ENCODE data around the gene SHROOM2. TPM values are rescaled to one million over a fixed set of nuclear protein-coding genes. Genes with fewer than 3 reads are reported as not detected.

SHROOM2 gene
- total and polyA plus RNA-seq, 9 donors = 7.6 to 16.8 (median 11.7) TPM

DNA sequence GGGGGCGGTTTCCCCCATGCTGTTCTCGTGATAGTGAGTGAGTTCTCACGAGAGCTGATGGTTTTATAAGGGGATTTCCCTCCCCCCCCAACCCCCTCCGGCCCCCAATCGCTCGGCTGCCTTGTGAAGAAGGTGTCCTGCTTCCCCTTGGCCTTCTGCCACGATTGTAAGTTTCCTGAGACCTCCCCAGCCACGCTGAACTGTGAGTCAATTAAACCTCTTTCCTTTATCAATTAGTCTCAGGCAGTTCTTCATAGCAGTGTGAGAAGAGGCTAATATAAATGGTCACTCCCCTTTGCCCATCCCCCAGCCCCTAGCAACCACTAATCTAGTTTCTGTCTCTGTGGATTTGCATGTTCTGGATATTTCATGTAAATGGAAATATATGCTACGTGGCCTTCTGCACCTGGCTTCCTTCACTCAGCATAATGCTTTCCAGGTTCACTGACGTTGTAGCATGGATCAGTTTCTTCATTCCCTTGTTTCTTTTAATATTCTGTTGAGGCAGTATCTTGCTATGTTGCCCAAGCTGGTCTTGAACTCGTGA is 37.0 kb upstream of the SHROOM2 start:
- no peak for DNase-seq
- no peak overlapping the region for H3K4me3 ChIP-seq
- 58 to 61% (median 59%) methylated on average over 11 of the region's 11 CpGs for WGBS, 3 donors
- no peak overlapping the region for H3K27ac ChIP-seq
- H3K27me3 ChIP-seq = no peaks in the 10 kb centered on the region
- H3K36me3 ChIP-seq = no peaks in the 10 kb centered on the region
- intact Hi-C loops (cut with DNase I) = no loop called here
- no peak for TF ChIP-seq EP300 (IDR thresholded peaks at IDR 0.05)
- TF ChIP-seq, protein P1, sequence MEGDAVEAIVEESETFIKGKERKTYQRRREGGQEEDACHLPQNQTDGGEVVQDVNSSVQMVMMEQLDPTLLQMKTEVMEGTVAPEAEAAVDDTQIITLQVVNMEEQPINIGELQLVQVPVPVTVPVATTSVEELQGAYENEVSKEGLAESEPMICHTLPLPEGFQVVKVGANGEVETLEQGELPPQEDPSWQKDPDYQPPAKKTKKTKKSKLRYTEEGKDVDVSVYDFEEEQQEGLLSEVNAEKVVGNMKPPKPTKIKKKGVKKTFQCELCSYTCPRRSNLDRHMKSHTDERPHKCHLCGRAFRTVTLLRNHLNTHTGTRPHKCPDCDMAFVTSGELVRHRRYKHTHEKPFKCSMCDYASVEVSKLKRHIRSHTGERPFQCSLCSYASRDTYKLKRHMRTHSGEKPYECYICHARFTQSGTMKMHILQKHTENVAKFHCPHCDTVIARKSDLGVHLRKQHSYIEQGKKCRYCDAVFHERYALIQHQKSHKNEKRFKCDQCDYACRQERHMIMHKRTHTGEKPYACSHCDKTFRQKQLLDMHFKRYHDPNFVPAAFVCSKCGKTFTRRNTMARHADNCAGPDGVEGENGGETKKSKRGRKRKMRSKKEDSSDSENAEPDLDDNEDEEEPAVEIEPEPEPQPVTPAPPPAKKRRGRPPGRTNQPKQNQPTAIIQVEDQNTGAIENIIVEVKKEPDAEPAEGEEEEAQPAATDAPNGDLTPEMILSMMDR (IDR thresholded peaks at IDR 0.05) = no peak
- no peak for TF ChIP-seq POLR2A (IDR thresholded peaks at IDR 0.05)
- no peaks in the 10 kb centered on the region for H3K9me3 ChIP-seq
- no peaks in the 10 kb centered on the region for H3K4me1 ChIP-seq (ENCODE audit: insufficient read depth)

GRCh38 chrX:9757366-9757765 is 28.9 kb upstream of the SHROOM2 start:
- Histone ChIP-seq H3K36me3 (no peaks in the 10 kb centered on the region), H3K27ac (no peak overlapping the region), H3K4me1 (ENCODE audit: insufficient read depth) (no peaks in the 10 kb centered on the region), H3K4me3 (no peak overlapping the region), H3K9me3 (no peaks in the 10 kb centered on the region), H3K27me3 (no peaks in the 10 kb centered on the region)
- intact Hi-C loops (cut with DNase I) = no loop called here
- 89 to 91% (median 89%) methylated on average over 7 of the region's 7 CpGs for WGBS, 3 donors
- no peak for DNase-seq
- TF ChIP-seq POLR2A (IDR thresholded peaks at IDR 0.05) = no peak

DNA sequence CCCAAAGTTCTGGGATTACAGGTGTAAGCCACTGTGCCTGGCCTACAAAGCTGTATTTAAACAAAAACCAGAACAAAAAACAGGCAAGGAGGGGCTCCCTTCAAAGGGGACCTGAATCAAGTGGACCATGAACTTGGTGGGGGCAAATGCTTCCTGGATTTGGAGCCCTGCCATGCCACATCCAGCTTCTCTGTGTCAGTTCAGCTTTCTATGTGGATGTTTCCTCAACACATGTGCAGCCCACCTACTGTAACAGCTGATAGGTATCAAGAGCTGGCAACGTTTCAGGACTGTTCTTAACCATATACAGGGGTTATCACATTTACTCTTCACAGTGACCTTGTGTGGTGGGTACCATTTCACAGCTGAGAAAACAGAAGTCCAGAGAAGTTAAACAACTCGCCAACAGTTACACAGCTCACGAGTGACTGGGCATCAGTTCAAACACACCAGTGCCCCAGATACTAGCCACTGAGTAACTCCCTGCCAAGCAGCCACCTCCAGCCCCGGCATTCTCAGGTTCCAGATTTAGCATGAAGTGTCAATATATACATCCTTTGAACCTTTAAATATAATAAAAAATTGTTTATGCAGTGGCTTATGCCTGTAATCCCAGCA is 28.1 kb upstream of the SHROOM2 start:
- Histone ChIP-seq H3K4me1 (ENCODE audit: insufficient read depth) (no peaks in the 10 kb centered on the region), H3K27me3 (no peaks in the 10 kb centered on the region), H3K4me3 (no peak overlapping the region), H3K27ac (no peak overlapping the region), H3K9me3 (no peaks in the 10 kb centered on the region), H3K36me3 (no peaks in the 10 kb centered on the region)
- no peak for DNase-seq
- intact Hi-C loops (cut with DNase I) = no loop called here
- no peak for TF ChIP-seq EP300 (IDR thresholded peaks at IDR 0.05)
- no peak for TF ChIP-seq POLR2A (IDR thresholded peaks at IDR 0.05)
- TF ChIP-seq, protein P1 (IDR thresholded peaks at IDR 0.05) = no peak
- WGBS, 3 donors = 37 to 58% (median 48%) methylated on average over 4 of the region's 4 CpGs

GRCh38 chrX:9759337-9759736 is 26.9 kb upstream of the SHROOM2 start:
- H3K27ac ChIP-seq = no peak overlapping the region
- no peaks in the 10 kb centered on the region for H3K36me3 ChIP-seq
- H3K4me1 ChIP-seq (ENCODE audit: insufficient read depth) = no peaks in the 10 kb centered on the region
- 70 to 79% (median 76%) methylated on average over 8 of the region's 8 CpGs for WGBS, 3 donors
- no peak for DNase-seq
- TF ChIP-seq POLR2A (IDR thresholded peaks at IDR 0.05) = no peak
- TF ChIP-seq, protein P1 (IDR thresholded peaks at IDR 0.05) = no peak
- no peak for TF ChIP-seq EP300 (IDR thresholded peaks at IDR 0.05)
- no peaks in the 10 kb centered on the region for H3K27me3 ChIP-seq
- H3K4me3 ChIP-seq = no peak overlapping the region
- no peaks in the 10 kb centered on the region for H3K9me3 ChIP-seq
- intact Hi-C loops (cut with DNase I) = no loop called here

DNA sequence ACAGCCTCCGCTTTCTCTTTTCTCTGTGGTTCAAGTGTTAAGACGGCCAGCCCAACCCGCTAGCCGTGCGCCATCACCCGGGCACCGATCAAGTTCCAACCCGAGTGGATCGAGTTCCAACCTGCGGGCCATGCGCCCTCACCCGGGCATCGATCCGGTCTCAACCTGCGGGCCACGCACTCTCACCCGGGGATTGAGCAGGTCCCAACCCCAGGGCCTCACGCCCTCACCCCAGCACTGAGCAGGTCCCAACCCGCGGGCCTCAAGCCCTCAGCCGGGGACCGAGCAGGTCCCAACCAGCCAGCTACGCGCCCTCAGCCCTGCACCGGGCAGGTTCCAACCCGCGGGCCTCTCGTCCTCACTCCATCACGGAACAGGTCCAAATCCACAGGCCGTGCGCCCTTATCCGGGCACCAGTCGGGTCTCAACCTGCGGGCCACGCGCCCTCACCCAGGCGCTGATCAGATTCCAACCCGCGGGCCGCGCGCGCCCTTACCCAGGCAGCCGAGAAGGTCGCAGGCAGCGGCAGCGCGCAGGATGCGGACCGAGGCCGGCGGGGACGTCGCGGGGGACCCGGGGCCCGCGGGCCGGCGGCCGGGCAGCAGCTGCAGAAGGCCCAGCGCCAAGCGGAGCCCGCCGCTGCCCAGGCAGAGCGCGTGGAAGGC is 21.0 kb upstream of the SHROOM2 start:
- Histone ChIP-seq H3K4me1 (ENCODE audit: insufficient read depth) (peaks cover 2% of the 10 kb centered on the region), H3K27me3 (no peaks in the 10 kb centered on the region), H3K36me3 (no peaks in the 10 kb centered on the region), H3K27ac (no peak overlapping the region), H3K4me3 (no peak overlapping the region), H3K9me3 (no peaks in the 10 kb centered on the region)
- TF ChIP-seq, protein P1 (IDR thresholded peaks at IDR 0.05) = no peak
- TF ChIP-seq POLR2A (IDR thresholded peaks at IDR 0.05) (no peak), EP300 (IDR thresholded peaks at IDR 0.05) (no peak)
- intact Hi-C loops (cut with DNase I) = no loop called here
- WGBS, 3 donors = 21 to 30% (median 28%) methylated on average over 64 to 67 of the region's 67 CpGs
- peak in 1 of 5 donors; percentile 25 for DNase-seq
